Bronchial epithelial cell (primary cell): ENCODE results near the gene ANKRD30A. TPM values are rescaled to one million over a fixed set of nuclear protein-coding genes. Genes with fewer than 3 reads are reported as not detected.

Experiments
- DNase-seq: peaks from one replicate; pipeline ENCODE4 v3.0.0-alpha.2; 2010; ENCODE audit warnings: low read depth
- FAIRE-seq: peaks from 2 replicates; lab custom pipeline; 2011; peaks lifted over from hg19 to GRCh38; lab: Jason Lieb, UNC
- H3K27me3 ChIP-seq: 2 replicates; pipeline ENCODE4 v1.5.1; 2011; ENCODE audit warnings: low read length; ENCODE audit not compliant: control insufficient read depth, insufficient read depth
- H3K36me3 ChIP-seq: 2 replicates; pipeline ENCODE4 v1.5.1; 2011; ENCODE audit warnings: low read length; ENCODE audit not compliant: control insufficient read depth, insufficient read depth
- H3K4me3 ChIP-seq: 2 replicates; pipeline ENCODE4 v1.5.1; 2011; ENCODE audit warnings: mild to moderate bottlenecking, low read depth, low read length, control low read depth
- CTCF ChIP-seq: IDR thresholded peaks from 2 replicates; pipeline ENCODE4 v1.5.1; 2011; ENCODE audit warnings: mild to moderate bottlenecking, moderate library complexity, low read length, control low read depth, inconsistent platforms; ENCODE audit not compliant: insufficient read depth, severe bottlenecking
- total RNA-seq: library from RNA; depleted of rRNA; stranded (reverse); fragments of >200 nt; gene quantifications from 2 replicates; pipeline ENCODE4 v1.2.1, GENCODE V29; 2014

ANKRD30A gene
- total RNA-seq, 1 donor from 2014 or later: not detected

GRCh38 chr10:37401225-37401624 lies 275.8 kb downstream of the ANKRD30A start:
- no peak for TF ChIP-seq CTCF

GRCh38 chr10:37403776-37404175 lies 278.4 kb downstream of the ANKRD30A start:
- no peaks in the 10 kb centered on the region for H3K36me3 ChIP-seq
- H3K27me3 ChIP-seq: no peaks in the 10 kb centered on the region
- FAIRE-seq (no peak), DNase-seq (peak; percentile 80)
- H3K4me3 ChIP-seq: no peak overlapping the region
- no peak for TF ChIP-seq CTCF

More at GRCh38 chr10:37401225-37401624, 275.8 kb downstream of the ANKRD30A start:
- H3K36me3 ChIP-seq: no peaks in the 10 kb centered on the region
- FAIRE-seq (no peak), DNase-seq (no peak)
- no peaks in the 10 kb centered on the region for H3K27me3 ChIP-seq
- no peak overlapping the region for H3K4me3 ChIP-seq
